Gastroesophageal sphincter (tissue), 3 donors: ENCODE results near the gene PURA.

Experiments used
- EP300 ChIP-seq: sonication (generic); formaldehyde crosslinking; IDR thresholded peaks from one replicate; pipeline ENCODE4 v1.6.1; 2017; ENCODE audit warnings: antibody characterized with exemption, mild to moderate bottlenecking
- TF ChIP-seq, protein P1 (sequence below), 4 experiments: fragments of 200-600 bp in 2 of 4; fragments of 450-650 bp in 2 of 4; sonication (generic) in 1 of 4; IDR thresholded peaks; one replicate each; pipeline ENCODE4 v1.5.1; 2017 to 2019; ENCODE audit warnings: antibody characterized with exemption in 4 of 4, mild to moderate bottlenecking in 2 of 4, moderate library complexity in 2 of 4

DNA sequence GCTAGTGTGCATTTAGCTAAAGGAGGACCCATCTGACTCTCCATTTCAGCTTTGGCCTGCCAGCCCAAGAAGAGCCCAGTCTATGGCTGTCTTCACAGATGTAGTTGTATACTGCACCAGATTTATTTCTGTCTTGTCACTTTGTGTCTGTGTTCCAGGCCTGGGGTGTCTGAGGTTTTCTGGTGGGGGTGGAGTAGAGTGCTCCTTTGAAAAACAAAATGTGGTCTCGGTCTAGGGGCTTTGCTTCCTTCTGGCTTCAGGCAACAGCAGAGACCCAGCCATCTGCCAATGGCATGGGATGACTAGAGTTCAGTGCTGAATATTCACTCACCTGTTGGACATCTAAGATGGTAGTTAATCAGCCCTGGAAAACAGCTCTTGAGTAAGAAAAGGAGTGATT lies 22.7 kb downstream of the PURA start:
- TF ChIP-seq, protein P1, sequence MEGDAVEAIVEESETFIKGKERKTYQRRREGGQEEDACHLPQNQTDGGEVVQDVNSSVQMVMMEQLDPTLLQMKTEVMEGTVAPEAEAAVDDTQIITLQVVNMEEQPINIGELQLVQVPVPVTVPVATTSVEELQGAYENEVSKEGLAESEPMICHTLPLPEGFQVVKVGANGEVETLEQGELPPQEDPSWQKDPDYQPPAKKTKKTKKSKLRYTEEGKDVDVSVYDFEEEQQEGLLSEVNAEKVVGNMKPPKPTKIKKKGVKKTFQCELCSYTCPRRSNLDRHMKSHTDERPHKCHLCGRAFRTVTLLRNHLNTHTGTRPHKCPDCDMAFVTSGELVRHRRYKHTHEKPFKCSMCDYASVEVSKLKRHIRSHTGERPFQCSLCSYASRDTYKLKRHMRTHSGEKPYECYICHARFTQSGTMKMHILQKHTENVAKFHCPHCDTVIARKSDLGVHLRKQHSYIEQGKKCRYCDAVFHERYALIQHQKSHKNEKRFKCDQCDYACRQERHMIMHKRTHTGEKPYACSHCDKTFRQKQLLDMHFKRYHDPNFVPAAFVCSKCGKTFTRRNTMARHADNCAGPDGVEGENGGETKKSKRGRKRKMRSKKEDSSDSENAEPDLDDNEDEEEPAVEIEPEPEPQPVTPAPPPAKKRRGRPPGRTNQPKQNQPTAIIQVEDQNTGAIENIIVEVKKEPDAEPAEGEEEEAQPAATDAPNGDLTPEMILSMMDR (IDR thresholded peaks at IDR 0.05): no peak
- TF ChIP-seq EP300: no peak
